ENCODE data around the gene SLC4A7.
"Not testable (repeated sequence)": the region's sequence is repeated elsewhere in the genome, so short reads cannot be mapped to it uniquely, and the experiment has no call there.

SLC4A7 gene

DNA sequence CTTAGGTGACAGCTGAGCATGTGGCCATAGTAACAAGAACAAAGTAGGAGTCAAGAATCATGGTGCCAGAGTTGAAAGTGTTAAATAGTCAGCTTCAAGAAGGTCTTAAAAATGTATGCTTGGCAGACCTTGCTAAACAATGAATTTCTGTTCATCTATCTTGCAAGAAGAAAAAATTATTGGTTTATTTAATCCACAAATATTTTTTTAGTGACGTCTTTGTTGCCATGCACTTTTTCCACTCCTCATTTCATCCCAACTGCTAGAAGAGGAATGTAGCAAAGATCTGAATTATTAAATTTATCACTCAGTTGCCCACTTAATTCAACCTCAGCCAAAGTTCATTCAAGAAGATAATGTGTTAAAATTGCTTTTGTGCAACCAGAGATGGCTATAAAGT is 3.2 kb upstream of the SLC4A7 start:
- DNase-seq (ENCODE audit: low read depth in 2 of 3, low spot score in 2 of 3) = no peak

DNA sequence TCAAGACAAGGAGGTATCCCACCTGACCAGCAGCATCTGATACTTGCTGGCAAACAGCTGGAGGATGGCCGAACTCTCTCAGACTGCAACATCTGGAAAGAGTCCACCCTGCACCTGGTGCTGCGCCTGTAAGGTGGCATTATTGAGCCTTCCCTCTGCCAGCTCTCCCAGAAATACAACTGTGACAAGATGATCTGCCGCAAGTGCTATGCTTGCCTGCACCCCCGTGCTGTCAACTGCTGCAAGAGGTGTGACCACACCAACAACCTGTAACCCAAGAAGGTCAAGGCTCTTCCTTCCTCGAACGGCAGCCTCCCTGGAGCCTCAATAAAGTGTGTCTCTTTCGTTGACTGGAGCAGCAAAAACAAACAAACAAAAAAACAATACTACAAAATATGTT is 2.2 kb upstream of the SLC4A7 start:
- no peak for DNase-seq (ENCODE audit: low read depth in 2 of 3, low spot score in 2 of 3)

DNA sequence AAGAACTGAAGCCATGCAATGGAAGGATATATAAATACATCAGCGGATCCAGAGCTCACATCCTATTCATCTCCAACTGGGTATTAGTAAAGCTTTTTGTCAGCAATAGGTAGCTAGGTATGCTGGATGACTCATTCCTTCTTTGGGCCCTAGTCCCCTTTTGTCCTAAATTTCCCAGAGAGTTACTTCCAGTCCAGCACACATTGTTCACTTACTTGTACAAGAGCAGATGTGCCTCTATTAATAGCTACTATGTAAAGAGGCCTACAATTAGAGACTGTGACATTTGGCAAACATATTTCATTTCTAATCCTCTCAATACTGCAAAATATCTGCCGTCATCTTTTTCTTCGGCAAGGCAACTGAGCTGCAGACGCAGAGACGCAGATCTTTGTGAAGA is 1.7 kb upstream of the SLC4A7 start:
- DNase-seq (ENCODE audit: low read depth in 2 of 3, low spot score in 2 of 3) = no peak

DNA sequence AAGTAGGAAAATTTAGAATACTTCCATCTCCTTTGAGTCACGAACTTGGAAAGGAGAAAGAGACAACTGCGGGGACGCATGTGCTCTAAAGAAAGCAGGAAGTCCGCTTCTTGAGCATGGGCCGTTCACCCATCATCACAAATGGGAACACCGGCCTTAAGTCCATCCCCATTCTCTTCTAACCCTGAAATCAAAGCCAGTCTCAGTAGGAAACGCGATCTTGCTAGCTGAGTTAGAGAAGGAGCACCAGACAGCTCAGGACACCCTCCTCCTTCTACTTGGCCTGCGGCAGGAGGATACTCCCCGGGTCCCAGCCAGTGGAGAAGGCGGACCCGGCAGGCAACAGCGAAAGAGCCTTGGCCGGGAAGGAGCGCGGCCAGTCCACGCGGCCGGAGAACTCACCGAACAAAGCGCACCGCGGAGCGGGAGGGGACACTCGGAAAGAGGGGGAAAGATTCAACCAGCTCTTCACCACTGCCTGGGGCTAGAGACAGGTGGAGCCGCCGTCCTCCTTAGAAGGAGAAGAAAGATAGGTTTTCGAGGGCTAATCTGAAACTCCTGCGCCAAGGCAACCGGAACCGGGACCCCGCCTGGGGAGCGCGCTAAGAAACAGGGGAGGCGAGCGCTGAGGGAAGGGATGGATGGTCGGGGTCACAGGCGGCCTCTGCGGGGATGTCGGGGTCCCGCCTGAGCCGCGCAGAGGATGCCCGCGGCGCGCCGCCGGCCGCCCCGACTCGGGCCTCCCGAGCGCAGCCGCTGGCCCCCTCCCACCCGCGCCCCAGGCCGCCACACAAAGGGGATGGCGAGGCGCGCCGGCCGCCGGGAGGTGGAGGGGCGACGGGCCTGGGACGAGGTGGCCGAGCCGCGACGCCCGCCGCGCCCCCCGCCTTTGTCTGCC is 818 bp downstream of the SLC4A7 start:
- peak; percentile 9 to 24 (median 19) for DNase-seq (ENCODE audit: low read depth in 2 of 3, low spot score in 2 of 3)

DNA sequence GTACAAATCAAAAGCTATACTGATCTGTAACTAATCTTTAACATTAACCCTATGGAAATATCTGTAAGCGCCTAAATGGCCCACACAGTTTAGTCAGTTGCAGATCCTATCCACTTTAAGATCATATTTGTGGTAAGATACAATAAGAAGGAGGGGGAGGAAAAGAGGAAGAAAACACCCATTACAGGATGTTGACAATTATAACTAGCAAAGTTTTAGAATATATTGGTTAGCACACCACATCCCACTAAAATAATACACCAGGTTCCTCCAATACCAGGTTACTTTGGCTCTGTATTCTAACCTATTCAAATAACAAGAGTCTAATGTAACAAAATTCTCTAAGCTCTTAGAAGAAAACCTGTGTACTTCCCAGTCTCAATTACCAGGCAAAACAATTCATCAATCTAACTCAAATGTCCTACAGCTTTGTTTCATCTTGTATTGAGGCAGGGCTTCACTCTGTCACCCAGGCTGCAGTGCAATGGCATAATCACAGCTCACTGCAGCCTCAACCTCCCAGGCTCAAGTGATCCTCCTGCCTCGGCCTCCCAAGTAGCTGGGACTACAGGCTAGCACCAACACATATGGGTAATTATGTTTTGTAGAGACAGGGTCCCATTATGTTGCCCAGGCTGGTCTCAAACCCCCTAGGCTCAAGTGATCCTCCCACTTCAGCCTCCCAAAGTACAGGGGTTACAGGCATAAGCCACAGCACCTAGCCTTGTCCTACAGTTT is 4.2 kb downstream of the SLC4A7 start:
- DNase-seq (ENCODE audit: low read depth in 2 of 3, low spot score in 2 of 3) = no peak

DNA sequence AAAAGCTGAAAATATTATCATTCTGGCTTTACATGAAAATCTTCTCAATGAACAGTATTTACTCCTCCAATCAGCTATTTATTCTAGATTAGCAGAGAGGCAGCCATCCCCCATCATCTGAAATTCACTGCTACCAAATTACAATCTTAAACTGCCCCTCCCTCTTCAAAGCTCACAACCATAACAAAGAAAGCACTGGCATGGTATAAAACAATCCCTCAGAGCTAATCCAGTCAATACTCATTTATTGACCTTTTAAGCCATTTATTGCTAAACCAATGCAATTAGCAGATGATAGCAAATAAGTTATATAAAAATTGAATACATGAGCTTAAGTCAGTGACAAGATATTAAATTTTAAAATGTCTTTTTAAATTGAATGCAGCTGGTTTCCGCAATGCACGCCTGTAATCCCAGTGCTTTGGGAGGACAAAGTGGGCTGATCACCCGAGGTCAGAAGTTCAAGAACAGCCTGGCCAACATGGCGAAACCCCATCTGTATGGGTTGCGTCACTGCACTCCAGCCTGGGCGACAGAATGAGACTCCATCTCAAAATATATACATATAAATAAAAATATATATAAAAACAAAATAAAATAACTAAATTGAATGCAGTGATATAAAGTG is 12.1 kb downstream of the SLC4A7 start:
- no peak for DNase-seq (ENCODE audit: low read depth in 2 of 3, low spot score in 2 of 3)

DNA sequence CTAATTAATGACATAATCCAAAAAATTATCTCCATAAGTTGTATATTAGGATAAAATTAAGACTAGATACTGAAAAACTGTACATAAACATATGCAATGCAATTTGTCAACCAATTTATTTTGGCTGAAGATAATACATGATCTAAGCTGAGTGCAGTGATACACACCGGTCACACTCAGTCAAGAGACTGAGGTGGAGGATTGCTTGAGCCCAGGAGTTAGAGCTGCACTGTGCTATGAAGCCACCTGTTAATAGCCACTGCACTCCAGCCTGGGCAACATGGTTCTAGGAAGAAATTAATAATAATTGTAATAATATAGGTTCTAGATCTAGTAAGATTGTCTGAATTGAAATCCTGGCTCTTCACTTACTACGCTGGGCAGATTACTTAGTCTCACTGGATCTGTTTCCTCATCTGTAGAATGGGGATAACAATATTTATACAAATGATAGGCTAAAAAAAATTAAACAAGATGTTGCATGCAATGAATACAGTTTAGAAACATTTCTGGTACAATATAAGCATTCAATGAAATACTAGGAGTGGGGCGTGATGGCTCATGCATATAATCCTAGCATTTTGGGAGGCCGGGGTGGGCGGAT is 15.8 kb downstream of the SLC4A7 start:
- no peak for DNase-seq (ENCODE audit: low read depth in 2 of 3, low spot score in 2 of 3)

DNA sequence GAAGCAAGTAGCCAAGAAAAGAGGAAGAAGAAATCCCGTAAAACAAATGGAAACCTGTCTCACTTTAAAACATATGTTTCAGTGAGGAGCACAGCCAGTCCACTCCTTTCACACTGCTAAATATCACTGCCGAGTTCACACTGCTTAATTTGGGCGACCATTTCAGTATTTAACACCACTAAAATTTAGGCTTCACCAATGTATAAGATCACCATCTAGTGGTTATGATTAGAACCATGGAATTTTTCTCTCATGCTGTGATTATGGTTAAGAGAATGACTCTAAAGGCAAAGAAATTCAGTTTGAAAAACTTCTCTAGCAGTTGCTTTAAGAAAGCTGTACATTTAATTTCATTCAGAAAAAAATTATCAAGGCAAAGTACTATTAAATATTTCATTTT is 16.6 kb downstream of the SLC4A7 start:
- no peak for DNase-seq (ENCODE audit: low read depth in 2 of 3, low spot score in 2 of 3)

DNA sequence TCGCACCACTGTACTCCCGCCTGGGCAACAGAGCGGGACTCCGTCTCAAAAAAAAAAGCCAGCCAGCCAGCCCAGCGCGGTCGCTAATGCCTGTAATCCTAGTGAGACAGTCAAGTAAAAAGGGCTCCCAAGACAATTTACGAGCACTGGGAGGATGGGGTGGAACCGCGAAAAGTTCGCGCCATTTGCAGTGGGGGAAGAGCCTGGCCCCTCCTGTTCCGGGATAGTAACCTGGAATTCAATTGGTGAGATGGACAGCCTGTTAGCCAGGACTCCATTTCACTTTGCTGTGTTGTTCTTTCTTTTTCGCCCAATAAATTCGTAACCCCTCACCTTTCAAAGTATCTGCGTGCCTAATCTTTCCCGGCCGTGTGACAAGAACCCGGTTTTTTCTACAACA is 19.5 kb downstream of the SLC4A7 start:
- DNase-seq (ENCODE audit: low read depth in 2 of 3, low spot score in 2 of 3) = no peak

DNA sequence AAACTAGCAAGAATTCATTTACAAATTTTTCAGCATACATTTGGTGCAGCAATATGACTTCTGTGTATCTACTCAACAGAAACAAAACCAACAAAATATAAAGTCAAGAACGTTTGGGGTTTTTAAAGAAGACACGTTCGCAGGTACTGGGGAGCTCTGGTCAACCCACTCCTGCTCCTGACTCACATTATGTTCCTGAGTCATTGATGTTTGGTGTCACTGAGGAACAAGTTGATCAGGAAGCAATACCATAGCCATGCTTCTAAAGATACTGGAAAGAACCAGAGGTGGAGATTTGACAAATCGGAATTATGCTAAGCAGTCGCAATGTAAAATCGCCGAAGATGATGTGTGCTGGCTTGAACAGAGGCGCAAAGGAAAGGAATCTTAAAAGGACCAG is 22.0 kb downstream of the SLC4A7 start:
- no peak for DNase-seq (ENCODE audit: low read depth in 2 of 3, low spot score in 2 of 3)

DNA sequence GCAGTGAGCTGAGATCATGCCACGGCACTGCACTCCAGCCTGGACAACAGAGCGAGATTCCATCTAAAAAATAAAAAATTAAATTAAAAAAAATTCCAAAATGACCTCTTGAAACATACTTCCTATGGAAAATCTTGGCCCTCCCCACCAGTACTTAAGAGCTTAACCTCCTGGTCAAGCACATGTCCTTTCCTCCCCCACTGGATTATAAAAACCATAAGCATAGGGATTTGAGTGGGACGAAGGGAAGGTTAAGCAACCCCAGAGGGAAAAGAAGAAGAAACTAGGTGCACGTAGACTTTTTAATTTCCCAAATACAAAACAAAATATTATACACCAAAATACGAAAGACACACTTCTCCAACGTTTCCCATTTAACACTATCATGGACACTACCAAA is 25.3 kb downstream of the SLC4A7 start:
- no peak for DNase-seq (ENCODE audit: low read depth in 2 of 3, low spot score in 2 of 3)

DNA sequence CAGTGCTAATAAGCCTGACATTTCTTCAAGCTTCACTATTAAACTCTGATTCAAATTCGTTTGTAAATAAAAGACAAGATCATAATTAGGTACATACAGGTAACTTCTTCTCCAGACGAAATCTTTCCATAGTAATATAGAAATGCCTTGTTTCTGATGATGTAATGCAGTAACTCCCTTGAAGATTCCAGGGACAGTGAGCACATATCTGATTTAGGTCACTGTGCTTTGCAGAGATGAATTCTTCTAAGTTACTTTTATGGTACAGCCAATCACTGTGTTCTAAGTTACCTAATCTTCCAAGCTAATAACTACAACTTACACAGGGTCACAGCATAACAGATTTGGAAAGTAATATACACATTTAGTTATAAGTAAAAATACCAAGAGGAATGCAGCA is 27.6 kb downstream of the SLC4A7 start:
- no peak for DNase-seq (ENCODE audit: low read depth in 2 of 3, low spot score in 2 of 3)

DNA sequence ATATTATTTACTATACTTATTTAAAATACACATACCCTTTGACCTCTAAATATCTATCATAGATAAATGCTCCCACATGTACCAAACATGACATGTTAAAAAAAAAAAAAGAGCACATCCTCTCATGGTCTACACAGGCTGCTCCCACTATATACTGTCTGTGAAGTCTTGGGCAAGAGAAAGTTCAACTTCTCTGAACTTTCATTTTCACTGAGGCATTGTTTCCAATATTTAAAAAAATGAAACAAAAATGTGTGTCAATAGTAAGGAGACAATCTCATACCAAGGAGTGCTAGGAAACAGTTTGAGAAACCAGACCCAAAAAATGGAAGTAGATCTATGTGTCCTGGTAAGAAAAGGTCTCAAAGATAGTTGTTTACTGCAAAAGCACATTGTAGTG is 29.3 kb downstream of the SLC4A7 start:
- DNase-seq (ENCODE audit: low read depth in 2 of 3, low spot score in 2 of 3) = no peak

DNA sequence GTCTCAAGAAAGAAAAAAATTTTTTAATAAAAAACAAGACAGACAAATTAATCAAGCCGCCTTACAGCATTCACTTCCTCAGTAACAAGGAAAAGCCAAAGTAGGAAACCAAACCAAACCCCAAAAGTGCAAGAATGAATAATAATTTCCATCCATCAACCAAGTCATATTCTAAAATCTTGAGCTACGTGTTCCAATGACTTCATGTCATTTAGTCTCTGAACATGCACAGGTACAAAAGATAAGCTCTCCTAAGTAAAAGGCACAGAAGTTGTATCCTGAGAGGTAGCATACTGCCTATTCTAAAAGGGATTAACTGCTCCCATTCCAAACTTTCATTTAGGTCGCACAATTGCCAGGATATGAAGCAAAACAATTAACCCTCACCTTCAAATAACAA is 29.7 kb downstream of the SLC4A7 start:
- DNase-seq (ENCODE audit: low read depth in 2 of 3, low spot score in 2 of 3) = no peak

DNA sequence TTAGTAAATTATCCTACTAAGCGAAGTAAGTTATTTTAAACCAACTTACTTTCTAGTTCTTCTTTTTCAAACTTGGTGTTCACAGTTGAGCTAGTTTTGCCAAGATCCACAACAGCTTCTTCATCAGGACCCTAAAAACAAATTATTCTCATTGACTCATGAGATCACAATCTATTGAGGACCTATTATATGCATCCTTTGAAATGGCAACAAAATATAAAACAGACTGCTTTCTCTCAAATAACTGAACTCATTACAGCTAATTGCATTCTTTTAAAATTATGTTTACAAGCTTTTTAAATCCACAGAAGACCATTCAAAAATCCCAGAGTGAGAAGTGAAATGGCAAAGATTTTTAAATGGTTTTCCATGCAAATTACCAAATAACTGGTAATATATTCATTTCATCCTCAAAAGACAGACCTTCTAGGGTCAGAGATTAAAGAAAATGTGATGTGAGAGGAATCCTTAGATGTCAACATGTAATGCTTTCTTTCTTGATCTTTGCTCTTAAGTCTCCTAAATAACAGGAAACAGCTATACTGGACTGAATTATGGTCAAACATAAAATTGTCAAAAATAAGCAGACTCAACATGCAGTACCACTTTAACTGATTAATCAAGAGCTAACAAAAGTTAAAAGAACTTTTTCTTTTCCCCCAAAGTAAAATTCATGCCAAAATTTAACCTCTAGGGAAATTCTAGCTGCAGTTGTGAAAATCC is 31.7 kb downstream of the SLC4A7 start:
- no peak for DNase-seq (ENCODE audit: low read depth in 2 of 3, low spot score in 2 of 3)

DNA sequence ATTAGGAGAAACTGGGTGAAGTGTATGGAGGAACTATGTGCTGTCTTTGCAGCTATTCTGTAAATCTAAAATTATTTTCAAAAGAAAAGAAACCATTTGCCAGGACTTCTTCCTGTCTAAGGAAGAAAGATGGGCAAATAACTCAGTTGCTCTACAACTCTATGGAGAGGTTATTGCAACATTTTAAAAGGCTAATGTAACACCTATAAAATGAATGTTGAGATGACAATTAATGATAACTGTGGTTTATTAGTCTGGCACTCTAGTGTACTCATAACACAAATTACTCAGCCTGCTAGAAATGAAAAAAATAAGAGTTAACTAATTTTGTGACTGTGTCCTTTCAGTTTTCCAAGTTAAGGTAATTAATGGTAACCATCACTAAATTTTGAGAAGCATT is 32.3 kb downstream of the SLC4A7 start:
- DNase-seq (ENCODE audit: low read depth in 2 of 3, low spot score in 2 of 3) = no peak

DNA sequence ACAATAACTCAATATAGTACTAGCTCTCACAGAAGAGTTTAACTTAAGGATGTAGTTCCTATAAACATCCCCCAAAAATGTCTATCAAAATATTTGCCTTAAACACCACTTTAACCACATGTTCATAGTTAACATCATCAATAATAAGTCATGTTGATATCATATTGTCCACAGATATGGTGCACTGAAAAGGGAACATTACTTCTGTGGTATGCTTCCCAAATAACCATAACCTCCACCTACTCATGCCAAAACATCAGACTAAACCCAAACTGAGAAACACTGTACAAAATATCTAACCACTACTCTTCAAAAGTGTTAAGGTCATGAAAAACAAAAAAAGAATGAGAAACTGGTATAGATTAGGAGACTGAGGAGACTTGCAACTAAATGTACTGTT is 32.9 kb downstream of the SLC4A7 start:
- no peak for DNase-seq (ENCODE audit: low read depth in 2 of 3, low spot score in 2 of 3)

DNA sequence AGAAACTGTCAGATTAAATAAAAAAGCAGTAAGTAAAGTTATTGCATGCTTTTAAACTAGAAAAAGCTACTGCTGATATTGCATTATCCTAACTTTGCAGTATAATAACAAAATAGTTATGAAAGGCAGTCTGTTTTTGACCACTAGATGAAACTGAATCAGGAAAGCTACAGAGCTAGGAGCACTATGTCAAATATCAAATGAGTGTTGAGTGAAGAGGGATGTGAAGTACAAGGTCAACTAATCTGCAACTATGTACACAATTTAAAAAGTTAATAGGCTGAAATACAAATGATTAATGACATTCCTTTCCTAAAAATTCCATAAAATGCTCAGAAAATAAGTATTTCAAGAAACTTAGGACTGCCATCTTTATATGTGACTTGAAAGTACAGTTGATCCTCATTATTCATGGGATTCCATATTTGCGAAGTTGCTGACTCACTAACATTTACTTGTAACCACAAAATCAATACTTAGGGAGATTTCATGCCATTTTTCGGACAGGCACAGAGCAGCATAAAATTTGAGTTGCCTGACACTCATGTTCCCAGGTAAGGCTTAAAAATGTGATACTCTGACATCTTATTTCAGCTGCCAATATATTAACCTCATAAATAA is 34.5 kb downstream of the SLC4A7 start:
- DNase-seq (ENCODE audit: low read depth in 2 of 3, low spot score in 2 of 3) = no peak

DNA sequence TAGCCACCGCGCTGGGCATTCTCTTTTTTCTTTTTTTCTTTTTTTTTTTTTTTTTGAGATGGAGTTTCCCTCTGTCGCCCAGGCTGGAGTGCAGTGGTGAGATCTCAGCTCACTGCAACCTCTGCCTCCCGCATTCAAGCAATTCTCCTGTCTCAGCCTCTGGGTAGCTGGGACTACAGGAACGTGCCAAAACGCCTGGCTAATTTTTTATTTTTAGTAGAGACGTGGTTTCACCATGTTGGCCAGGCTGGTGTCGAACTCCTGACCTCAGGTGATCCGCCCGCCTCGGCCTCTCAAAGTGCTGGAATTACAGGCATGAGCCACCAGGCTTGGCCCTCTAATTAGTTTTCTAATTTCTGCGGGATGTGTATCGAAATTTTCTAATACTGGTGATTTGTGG is 41.2 kb downstream of the SLC4A7 start:
- DNase-seq (ENCODE audit: low read depth in 2 of 3, low spot score in 2 of 3) = not testable (repeated sequence)

DNA sequence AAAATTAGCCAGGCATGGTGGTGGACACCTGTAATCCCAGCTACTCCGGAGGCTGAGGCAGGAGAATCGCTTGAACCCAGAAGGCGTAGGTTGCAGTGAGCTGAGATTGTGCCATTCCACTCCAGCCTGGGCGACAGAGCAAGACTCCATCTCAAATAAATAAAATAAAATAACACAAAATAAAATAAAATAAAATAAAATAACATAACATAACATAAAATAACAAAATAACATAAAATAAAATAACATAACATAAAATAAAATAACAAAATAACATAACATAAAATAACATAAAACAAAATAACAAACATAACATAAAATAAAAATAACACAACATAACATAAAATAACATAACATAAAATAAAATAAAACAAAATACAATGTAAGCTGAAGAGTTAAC is 45.8 kb downstream of the SLC4A7 start:
- not testable (repeated sequence) for DNase-seq (ENCODE audit: low read depth in 2 of 3, low spot score in 2 of 3)

DNA sequence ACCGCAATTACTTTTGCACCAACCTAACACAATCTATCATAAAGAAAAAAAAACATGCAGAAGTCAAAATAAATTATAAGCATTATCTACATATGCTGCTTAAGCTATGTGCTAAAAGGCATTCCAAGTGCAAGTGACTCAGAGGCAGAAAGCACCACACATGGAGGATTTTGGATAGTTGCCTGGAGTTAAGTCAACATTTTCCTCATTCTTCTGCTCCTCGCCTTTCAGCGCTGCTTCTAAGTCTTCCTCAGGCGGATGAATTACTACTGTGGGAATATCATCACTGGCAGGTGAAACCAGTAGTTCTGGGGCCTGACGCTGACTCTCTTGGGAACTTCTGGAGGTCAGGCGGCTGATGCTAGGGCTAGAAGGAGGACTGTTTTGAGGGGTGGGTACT is 53.1 kb downstream of the SLC4A7 start:
- DNase-seq (ENCODE audit: low read depth in 2 of 3, low spot score in 2 of 3) = no peak

Data from activated CD8-positive, alpha-beta memory T cell treated with anti-CD3 and anti-CD28 coated beads for 48 hours (primary cell).